CD4-positive, alpha-beta T cell (primary cell): Measurements from ENCODE around the gene IQSEC1. TPM values are rescaled to one million over a fixed set of nuclear protein-coding genes. Genes with fewer than 3 reads are reported as not detected.

ENCODE experiments used
- ATAC-seq: fragments of 200-7000 bp; cut with Tn5 transposase; one replicate; pipeline ENCODE4 v1.10.0; 2022; ENCODE audit warnings: mild to moderate bottlenecking; ENCODE audit not compliant: poor library complexity
- CTCF ChIA-PET: fragments of 350-600 bp; sonication (Branson Sonifier 250); formaldehyde crosslinking; loops from one replicate; lab custom pipeline; 2021; ENCODE audit warnings: antibody characterized with exemption, inconsistent platforms; lab: Charles Lee
- POLR2A ChIA-PET: fragments of 350-600 bp; sonication (Branson Sonifier 250); formaldehyde crosslinking; loops from one replicate; lab custom pipeline; 2021; ENCODE audit warnings: antibody characterized with exemption, inconsistent platforms; lab: Charles Lee
- DNase-seq, 14 experiments: peaks; one replicate each; pipeline ENCODE4 v3.0.0-alpha.2; 2013 to 2020; ENCODE audit warnings: mixed read lengths in 2 of 14
- H3K27ac ChIP-seq, 2 donors: one replicate each; pipeline versions ENCODE4 v1.5.1 to v1.7.0; 2013; ENCODE audit warnings: low read length in 2 of 2, low read depth in 1 of 2, mild to moderate bottlenecking in 1 of 2
- H3K27me3 ChIP-seq, 2 experiments: 1 replicate in 1 of 2; 2 replicates in 1 of 2; pipeline versions ENCODE4 v1.6.1 to v1.7.0; 2013; ENCODE audit warnings: low read length in 2 of 2, control low read depth in 1 of 2, mild to moderate bottlenecking in 1 of 2, moderate library complexity in 1 of 2; ENCODE audit not compliant: insufficient read depth in 2 of 2, control insufficient read depth in 1 of 2
- H3K36me3 ChIP-seq: one replicate; pipeline ENCODE4 v1.6.1; 2013; ENCODE audit warnings: low read length, control low read depth; ENCODE audit not compliant: insufficient read depth
- H3K4me1 ChIP-seq: one replicate; pipeline ENCODE4 v1.6.1; 2013; ENCODE audit warnings: low read length, control low read depth; ENCODE audit not compliant: insufficient read depth
- H3K4me3 ChIP-seq: one replicate; pipeline ENCODE4 v1.5.1; 2013; ENCODE audit warnings: mild to moderate bottlenecking, low read length, moderate library complexity
- H3K9me3 ChIP-seq, 2 experiments: 1 replicate in 1 of 2; 2 replicates in 1 of 2; pipeline versions ENCODE4 v1.6.1 to v1.7.0; 2013; ENCODE audit warnings: low read length in 2 of 2, mild to moderate bottlenecking in 2 of 2, control low read depth in 1 of 2, moderate library complexity in 1 of 2; ENCODE audit not compliant: control insufficient read depth in 1 of 2, insufficient read depth in 1 of 2
- H3K27ac Mint-ChIP-seq: one replicate; pipeline ENCODE4 v1.8.0; 2020; ENCODE audit warnings: mixed read lengths
- H3K27me3 Mint-ChIP-seq: one replicate; pipeline ENCODE4 v1.8.0; 2021; ENCODE audit warnings: mixed read lengths
- H3K36me3 Mint-ChIP-seq: one replicate; pipeline ENCODE4 v1.8.0; 2021; ENCODE audit warnings: low read depth, mixed read lengths
- H3K4me1 Mint-ChIP-seq: one replicate; pipeline ENCODE4 v1.8.0; 2021; ENCODE audit warnings: low read depth, mixed read lengths
- H3K4me3 Mint-ChIP-seq: one replicate; pipeline ENCODE4 v1.8.0; 2020; ENCODE audit warnings: mild to moderate bottlenecking, mixed read lengths
- H3K9me3 Mint-ChIP-seq: one replicate; pipeline ENCODE4 v1.8.0; 2020; ENCODE audit warnings: mixed read lengths
- CTCF ChIP-seq: fragments of 200-600 bp; IDR thresholded peaks from one replicate; pipeline ENCODE4 v1.8.0; 2022; ENCODE audit warnings: antibody characterized with exemption, mild to moderate bottlenecking
- intact Hi-C, 2 experiments: fragments of 100-400 bp; cut with DNase I in 1 of 2; cut with micrococcal nuclease in 1 of 2; formaldehyde crosslinking; loops; one replicate each; pipeline versions ENCODE4 v1.15.1 to v1.9.0; 2023 to 2025; cut with DNase I, micrococcal nuclease
- total RNA-seq, 174 experiments: library from RNA in 2 of 174; stranded (reverse) in 2 of 174; gene quantifications; one replicate each; pipeline ENCODE4 v1.2.3 and lab custom pipeline; 2021 to 2026

IQSEC1 gene
- total RNA-seq, 2 experiments from 2014 or later, result 102 to 108 TPM

GRCh38 chr3:13042715-13043271 lies 30.4 kb downstream of the IQSEC1 start:
- no peak overlapping the region for H3K4me3 Mint-ChIP-seq
- DNase-seq (no peak), ATAC-seq (no peak)
- no peaks in the 10 kb centered on the region for H3K9me3 ChIP-seq
- no peaks in the 10 kb centered on the region for H3K36me3 ChIP-seq
- H3K4me1 Mint-ChIP-seq, result peaks cover 14% of the 10 kb centered on the region
- no peaks in the 10 kb centered on the region for H3K36me3 Mint-ChIP-seq
- no peak overlapping the region for H3K27ac Mint-ChIP-seq
- ChIA-PET CTCF (no interaction called here), POLR2A (no interaction called here)
- no peaks in the 10 kb centered on the region for H3K9me3 Mint-ChIP-seq
- H3K27me3 Mint-ChIP-seq, result no peaks in the 10 kb centered on the region
- TF ChIP-seq CTCF, result no peak
- intact Hi-C loops, result no loop called here
- H3K4me3 ChIP-seq, result no peak overlapping the region
- H3K27me3 ChIP-seq, result no peaks in the 10 kb centered on the region
- H3K4me1 ChIP-seq, result peaks cover 21% of the 10 kb centered on the region
- no peak overlapping the region for H3K27ac ChIP-seq

- intact Hi-C loops, result no loop called here
- TF ChIP-seq CTCF, result no peak
- peaks cover 21% of the 10 kb centered on the region for H3K4me1 ChIP-seq
- Mint-ChIP-seq H3K27ac (no peak overlapping the region), H3K4me1 (peaks cover 14% of the 10 kb centered on the region), H3K4me3 (no peak overlapping the region), H3K27me3 (no peaks in the 10 kb centered on the region), H3K36me3 (no peaks in the 10 kb centered on the region), H3K9me3 (no peaks in the 10 kb centered on the region)
- no peaks in the 10 kb centered on the region for H3K27me3 ChIP-seq
- no peak for ATAC-seq
- no peak overlapping the region for H3K27ac ChIP-seq
- H3K36me3 ChIP-seq, result no peaks in the 10 kb centered on the region
- POLR2A ChIA-PET, result no interaction called here
- no peak overlapping the region for H3K4me3 ChIP-seq
- no peak for DNase-seq
- CTCF ChIA-PET, result interaction anchor here (1.1 kb wide), 1 partner anchor 58 kb away, joined by 3 read pairs; no protein-coding TSS in a partner anchor
- H3K9me3 ChIP-seq, result no peaks in the 10 kb centered on the region
Measured at GRCh38 chr3:13042127-13042701, 31.0 kb downstream of the IQSEC1 start.

- Histone ChIP-seq H3K27me3 (no peaks in the 10 kb centered on the region), H3K36me3 (no peaks in the 10 kb centered on the region), H3K4me3 (no peak overlapping the region), H3K27ac (no peak overlapping the region), H3K4me1 (peaks cover 14% of the 10 kb centered on the region), H3K9me3 (no peaks in the 10 kb centered on the region)
- Mint-ChIP-seq H3K4me1 (peaks cover 7% of the 10 kb centered on the region), H3K36me3 (no peaks in the 10 kb centered on the region), H3K4me3 (no peak overlapping the region), H3K27ac (no peak overlapping the region), H3K27me3 (no peaks in the 10 kb centered on the region), H3K9me3 (no peaks in the 10 kb centered on the region)
- CTCF ChIA-PET, result interaction anchor here (1.1 kb wide), 1 partner anchor 57 kb away, joined by 3 read pairs; no protein-coding TSS in a partner anchor
- POLR2A ChIA-PET, result no interaction called here
- ATAC-seq (no peak), DNase-seq (no peak)
- intact Hi-C loops, result no loop called here
- no peak for TF ChIP-seq CTCF
Measured at GRCh38 chr3:13041113-13041776, 32.0 kb downstream of the IQSEC1 start.
